Esophagus squamous epithelium (tissue), 5 donors: ENCODE data around the gene FOXL3. TPM values are rescaled to one million over a fixed set of nuclear protein-coding genes. Genes with fewer than 3 reads are reported as not detected.

Source experiments
- DNase-seq: peaks from one replicate; lab custom pipeline; 2025; lab: John Stamatoyannopoulos, UW
- H3K27ac ChIP-seq, 4 donors: fragments of 200-600 bp; sonication (generic); one replicate each; pipeline ENCODE4 v1.5.1; 2016 to 2019; ENCODE audit warnings: mild to moderate bottlenecking in 1 of 4
- H3K27me3 ChIP-seq, 4 donors: fragments of 200-600 bp; sonication (generic); 1 replicate in 3 of 4; 2 replicates in 1 of 4; pipeline versions ENCODE4 v1.5.1 to v1.6.0; 2017 to 2021; ENCODE audit warnings: antibody characterized with exemption in 1 of 4
- H3K36me3 ChIP-seq, 3 donors: fragments of 200-600 bp; sonication (generic); one replicate each; pipeline ENCODE4 v1.5.1; 2016 to 2019
- H3K4me1 ChIP-seq, 3 donors: fragments of 200-600 bp; sonication (generic); one replicate each; pipeline ENCODE4 v1.5.1; 2017 to 2019
- H3K4me3 ChIP-seq, 4 donors: fragments of 200-600 bp; sonication (generic); 1 replicate in 3 of 4; 2 replicates in 1 of 4; pipeline ENCODE4 v1.5.1; 2016 to 2019; ENCODE audit warnings: mild to moderate bottlenecking in 2 of 4, moderate library complexity in 1 of 4
- H3K9me3 ChIP-seq, 3 donors: fragments of 200-600 bp; sonication (generic); one replicate each; pipeline ENCODE4 v1.5.1; 2016 to 2019
- POLR2A ChIP-seq, 4 donors: fragments of 450-650 bp; IDR thresholded peaks; one replicate each; pipeline ENCODE4 v1.6.1; 2017; ENCODE audit warnings: antibody characterized with exemption in 4 of 4, mild to moderate bottlenecking in 4 of 4, moderate library complexity in 3 of 4
- WGBS, 2 donors: methylation state at CpG; one replicate each; pipeline ENCODE4 v1.1.5; 2018; 5-methylcytosine and 5-hydroxymethylcytosine counted together
- intact Hi-C: fragments of 100-400 bp; cut with DNase I; formaldehyde crosslinking; loops from one replicate; pipeline ENCODE4 v1.15.0; 2022
- total RNA-seq, 4 donors: library from RNA; depleted of rRNA; stranded (reverse); fragments of >200 nt; gene quantifications; one replicate each; pipeline ENCODE4 v1.1.0, GENCODE V29; 2016
- TF ChIP-seq, protein P1 (sequence below), 6 experiments: fragments of 450-650 bp in 4 of 6; fragments of 200-600 bp in 2 of 6; sonication (generic) in 2 of 6; IDR thresholded peaks; one replicate each; pipeline ENCODE4 v1.5.1; 2016 to 2019; ENCODE audit warnings: antibody characterized with exemption in 6 of 6, mild to moderate bottlenecking in 4 of 6, moderate library complexity in 4 of 6
- donor health status: DM: yes; HTN: yes; CAD: no.

FOXL3 gene
- total RNA-seq, 4 donors from 2014 or later: not detected

DNA sequence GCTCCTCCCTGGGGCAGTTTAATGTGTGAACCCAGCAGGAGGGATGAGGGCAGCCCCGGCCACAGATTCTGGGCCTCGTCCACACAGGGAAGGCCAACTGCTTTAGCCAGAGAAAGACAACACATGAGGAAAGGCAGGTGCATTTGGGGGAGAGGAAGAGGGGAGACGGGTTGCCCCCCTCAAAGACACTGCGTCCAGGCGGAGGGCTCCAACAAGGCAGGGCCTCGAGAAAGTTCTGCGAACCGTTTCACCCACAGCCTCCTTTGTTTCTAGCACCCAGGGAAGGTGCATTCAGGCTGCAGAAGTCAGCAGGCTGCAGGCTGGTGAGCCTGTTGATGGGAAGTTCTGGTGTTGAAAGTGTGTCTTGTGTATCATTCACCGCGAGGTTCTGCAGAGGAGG is 10.1 kb downstream of the FOXL3 start:
- no peaks in the 10 kb centered on the region for H3K9me3 ChIP-seq
- no peak for DNase-seq
- no peak for TF ChIP-seq POLR2A (IDR thresholded peaks at IDR 0.05)
- TF ChIP-seq, protein P1, sequence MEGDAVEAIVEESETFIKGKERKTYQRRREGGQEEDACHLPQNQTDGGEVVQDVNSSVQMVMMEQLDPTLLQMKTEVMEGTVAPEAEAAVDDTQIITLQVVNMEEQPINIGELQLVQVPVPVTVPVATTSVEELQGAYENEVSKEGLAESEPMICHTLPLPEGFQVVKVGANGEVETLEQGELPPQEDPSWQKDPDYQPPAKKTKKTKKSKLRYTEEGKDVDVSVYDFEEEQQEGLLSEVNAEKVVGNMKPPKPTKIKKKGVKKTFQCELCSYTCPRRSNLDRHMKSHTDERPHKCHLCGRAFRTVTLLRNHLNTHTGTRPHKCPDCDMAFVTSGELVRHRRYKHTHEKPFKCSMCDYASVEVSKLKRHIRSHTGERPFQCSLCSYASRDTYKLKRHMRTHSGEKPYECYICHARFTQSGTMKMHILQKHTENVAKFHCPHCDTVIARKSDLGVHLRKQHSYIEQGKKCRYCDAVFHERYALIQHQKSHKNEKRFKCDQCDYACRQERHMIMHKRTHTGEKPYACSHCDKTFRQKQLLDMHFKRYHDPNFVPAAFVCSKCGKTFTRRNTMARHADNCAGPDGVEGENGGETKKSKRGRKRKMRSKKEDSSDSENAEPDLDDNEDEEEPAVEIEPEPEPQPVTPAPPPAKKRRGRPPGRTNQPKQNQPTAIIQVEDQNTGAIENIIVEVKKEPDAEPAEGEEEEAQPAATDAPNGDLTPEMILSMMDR (IDR thresholded peaks at IDR 0.05): no peak
- H3K27me3 ChIP-seq: peaks cover 0 to 42% (median 0%) of the 10 kb centered on the region in 4 donors
- H3K4me3 ChIP-seq: no peak overlapping the region
- peaks cover 0 to 6% (median 0%) of the 10 kb centered on the region in 3 donors for H3K4me1 ChIP-seq
- intact Hi-C loops: no loop called here
- 78 to 89% methylated on average over 3 to 9 of the region's 10 CpGs for WGBS, 2 donors
- no peaks in the 10 kb centered on the region for H3K36me3 ChIP-seq
- H3K27ac ChIP-seq: no peak overlapping the region

DNA sequence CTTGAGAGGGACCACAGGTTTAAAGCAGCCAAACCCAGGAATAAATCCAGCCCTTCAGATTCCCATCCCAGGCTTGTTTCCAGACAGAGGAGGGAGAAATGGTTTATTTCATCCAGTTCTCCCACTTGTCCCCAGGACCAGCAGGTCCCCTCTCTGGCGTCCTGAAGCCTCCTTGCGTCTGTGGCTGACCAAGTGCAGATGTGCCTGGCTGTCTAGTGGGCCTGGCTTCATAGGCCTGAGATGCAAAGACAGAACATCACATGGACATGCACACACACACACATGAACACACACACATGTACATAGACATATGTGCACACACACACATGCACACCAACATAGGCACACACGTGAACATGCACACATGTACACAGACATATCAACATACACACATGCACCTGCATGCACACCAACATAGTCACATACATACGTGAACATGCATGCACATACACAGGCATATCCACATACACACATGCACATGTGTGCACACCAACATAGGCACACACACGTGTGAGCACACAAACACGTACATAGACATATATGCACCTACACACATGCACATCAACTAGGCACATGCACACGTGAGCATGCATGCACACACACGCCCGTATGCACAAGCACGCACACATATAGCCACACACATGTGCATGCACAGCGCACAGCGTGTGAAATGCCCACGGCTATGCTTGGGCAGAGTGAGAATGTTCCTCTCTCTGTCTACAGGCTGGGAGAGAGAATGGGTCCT is 10.7 kb downstream of the FOXL3 start:
- Histone ChIP-seq H3K4me3 (no peak overlapping the region), H3K27ac (no peak overlapping the region), H3K36me3 (no peaks in the 10 kb centered on the region), H3K9me3 (no peaks in the 10 kb centered on the region), H3K27me3 (peaks cover 0 to 39% (median 0%) of the 10 kb centered on the region in 4 donors), H3K4me1 (peaks cover 0 to 4% (median 0%) of the 10 kb centered on the region in 3 donors)
- TF ChIP-seq, protein P1 (IDR thresholded peaks at IDR 0.05): no peak
- TF ChIP-seq POLR2A (IDR thresholded peaks at IDR 0.05): no peak
- DNase-seq: no peak
- intact Hi-C loops: no loop called here
- 83 to 84% methylated on average over 10 to 13 of the region's 13 CpGs for WGBS, 2 donors

DNA sequence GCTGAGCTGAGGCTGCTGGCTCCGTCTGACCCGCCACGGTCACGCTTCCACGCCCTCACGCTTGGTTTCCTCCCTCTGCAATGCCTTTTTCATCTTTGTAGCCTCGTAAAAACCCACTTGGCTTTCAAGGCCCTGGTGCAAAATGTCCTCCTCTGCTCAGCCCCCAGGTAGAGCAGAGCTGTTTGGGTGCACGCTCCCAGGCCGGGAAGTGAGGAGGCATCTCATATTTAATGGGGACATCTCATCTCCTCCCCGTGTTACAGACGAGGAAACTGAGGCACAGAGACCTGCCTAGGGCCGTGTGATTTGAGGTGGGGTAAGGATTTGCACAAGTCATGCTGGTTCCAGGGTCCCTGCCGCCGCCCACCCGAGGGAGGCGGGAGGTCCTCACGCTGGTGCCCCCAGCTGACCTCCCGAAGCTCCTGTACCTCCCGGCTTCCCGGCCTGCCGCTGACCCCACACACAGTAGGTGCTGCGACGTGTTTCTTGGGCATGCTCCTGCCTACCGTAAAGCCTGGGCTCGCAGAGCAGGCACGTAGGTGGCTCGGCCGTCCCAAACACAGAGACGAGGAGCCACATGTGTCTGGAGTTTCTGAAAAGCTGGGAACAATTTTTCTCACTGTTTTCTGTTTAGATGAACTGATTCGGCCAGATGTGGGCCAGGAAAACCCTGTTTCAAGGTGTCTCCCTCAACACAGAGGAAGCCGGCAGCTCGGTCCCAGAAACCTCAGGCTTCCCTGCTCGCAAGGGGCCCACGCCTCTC is 11.5 kb downstream of the FOXL3 start:
- 81% methylated on average over 15 to 20 of the region's 34 CpGs for WGBS, 2 donors
- no peak for TF ChIP-seq POLR2A (IDR thresholded peaks at IDR 0.05)
- TF ChIP-seq, protein P1 (IDR thresholded peaks at IDR 0.05): no peak

DNA sequence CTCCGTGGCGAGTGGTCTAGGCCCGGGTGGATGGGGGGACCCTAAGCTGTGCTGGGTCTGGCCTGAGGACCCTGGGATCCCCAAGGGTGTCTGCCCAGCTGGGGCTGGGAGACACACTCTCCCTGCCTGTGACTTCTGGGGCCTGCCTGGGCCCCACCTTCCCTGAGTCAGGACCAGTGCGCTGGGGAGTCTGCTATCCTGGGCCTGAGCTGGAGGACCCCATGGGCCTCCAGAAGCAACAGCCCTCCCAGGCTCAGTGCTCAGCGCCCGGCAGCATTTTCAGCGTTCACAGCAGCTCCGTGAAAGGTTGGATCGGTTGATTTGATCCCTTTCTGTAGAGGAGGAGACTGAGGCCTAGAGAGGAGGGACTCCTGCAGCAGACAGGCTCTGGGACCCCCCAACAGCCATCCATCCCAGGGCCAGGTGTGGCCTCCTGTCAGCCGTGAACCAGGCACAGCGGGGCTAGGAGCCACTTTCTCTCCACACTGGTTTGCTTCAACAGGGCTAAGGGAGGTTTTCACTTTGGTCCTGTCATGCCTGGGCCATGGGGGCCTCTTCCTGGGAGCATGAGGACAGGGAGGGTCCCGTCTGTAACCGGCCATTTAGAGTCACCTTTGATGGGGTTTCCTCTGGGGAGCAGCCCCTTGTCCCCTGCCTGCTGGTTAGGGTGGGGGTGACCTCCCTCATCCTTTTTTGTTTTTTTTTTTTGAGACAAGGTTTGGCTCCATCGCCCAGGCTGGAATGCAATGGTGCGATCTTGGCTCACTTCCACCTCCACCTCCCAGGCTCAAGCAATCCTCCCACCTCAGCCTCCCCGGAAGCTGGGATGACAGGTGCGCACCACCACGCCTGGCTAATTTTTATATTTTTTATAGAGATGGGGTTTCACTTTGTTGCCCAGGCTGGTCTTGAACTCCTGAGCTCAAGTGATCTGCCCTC is 12.4 kb downstream of the FOXL3 start:
- Histone ChIP-seq H3K9me3 (no peaks in the 10 kb centered on the region), H3K4me1 (no peaks in the 10 kb centered on the region), H3K27me3 (peaks cover 0 to 34% (median 0%) of the 10 kb centered on the region in 4 donors), H3K27ac (no peak overlapping the region), H3K36me3 (no peaks in the 10 kb centered on the region), H3K4me3 (no peak overlapping the region)
- intact Hi-C loops: no loop called here
- 88 to 97% methylated on average over 7 to 9 of the region's 18 CpGs for WGBS, 2 donors
- TF ChIP-seq POLR2A (IDR thresholded peaks at IDR 0.05): no peak
- DNase-seq: no peak

More for the DNA sequence above, 11.5 kb downstream of the FOXL3 start:
- intact Hi-C loops: no loop called here
- no peak for DNase-seq
- Histone ChIP-seq H3K4me1 (no peaks in the 10 kb centered on the region), H3K36me3 (no peaks in the 10 kb centered on the region), H3K27ac (no peak overlapping the region), H3K9me3 (no peaks in the 10 kb centered on the region), H3K27me3 (peaks cover 0 to 35% (median 0%) of the 10 kb centered on the region in 4 donors), H3K4me3 (no peak overlapping the region)

DNA sequence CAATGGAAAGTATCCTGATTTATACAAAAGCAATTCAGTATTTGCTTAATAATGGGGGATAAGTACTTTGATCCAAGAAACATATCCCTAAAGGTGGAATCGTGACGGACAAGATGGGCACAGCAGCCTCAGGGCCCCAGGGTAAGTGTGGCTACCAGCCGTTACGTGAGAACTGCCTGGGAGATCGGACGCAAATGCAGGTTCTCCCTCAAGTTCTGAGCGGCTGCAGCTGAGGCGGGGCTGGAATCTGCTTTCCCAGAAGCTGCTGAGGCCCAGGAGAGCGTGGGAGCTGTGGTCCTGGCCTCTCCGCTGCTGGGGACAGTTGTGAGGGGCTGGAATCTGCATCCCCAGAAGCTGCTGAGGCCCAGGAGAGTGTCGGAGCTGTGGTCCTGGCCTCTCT is 13.5 kb downstream of the FOXL3 start:
- no peak for DNase-seq
- 83 to 87% methylated on average over 8 to 9 of the region's 11 CpGs for WGBS, 2 donors
- intact Hi-C loops: no loop called here

More for the DNA sequence above, 13.5 kb downstream of the FOXL3 start:
- Histone ChIP-seq H3K36me3 (no peaks in the 10 kb centered on the region), H3K4me1 (no peaks in the 10 kb centered on the region), H3K9me3 (peaks cover 0 to 10% (median 0%) of the 10 kb centered on the region in 3 donors), H3K27ac (no peak overlapping the region), H3K4me3 (no peak overlapping the region), H3K27me3 (peaks cover 0 to 27% (median 0%) of the 10 kb centered on the region in 4 donors)
- TF ChIP-seq, protein P1 (IDR thresholded peaks at IDR 0.05): no peak
- no peak for TF ChIP-seq POLR2A (IDR thresholded peaks at IDR 0.05)
